HepG2 (cell line): ENCODE data around the gene ELF2. TPM values are rescaled to one million over a fixed set of nuclear protein-coding genes. Genes with fewer than 3 reads are reported as not detected.

Source experiments
- ARID5B ChIP-seq: IDR thresholded peaks from 2 replicates; pipeline ENCODE4 v1.4.0; 2020; ENCODE audit warnings: mild to moderate bottlenecking, missing genetic modification reagents
- CAMTA2 ChIP-seq: sonication (generic); formaldehyde crosslinking; IDR thresholded peaks from 2 replicates; pipeline ENCODE4 v1.4.0; 2020; ENCODE audit warnings: mild to moderate bottlenecking, missing genetic modification reagents, borderline replicate concordance
- ESRRA ChIP-seq: sonication (generic); formaldehyde crosslinking; IDR thresholded peaks from 2 replicates; pipeline ENCODE4 v1.5.1; 2020; ENCODE audit warnings: mild to moderate bottlenecking, low read depth, missing genetic modification reagents
- HNF4G ChIP-seq, 2 experiments: sonication (generic) in 1 of 2; formaldehyde crosslinking in 1 of 2; IDR thresholded peaks; 2 replicates each; pipeline versions ENCODE4 v1.4.0 to v1.6.1; 2011 to 2020; ENCODE audit warnings: borderline replicate concordance in 2 of 2, low read depth in 2 of 2, mild to moderate bottlenecking in 2 of 2, low read length in 1 of 2, missing genetic modification reagents in 1 of 2, moderate library complexity in 1 of 2
- MIER3 ChIP-seq: IDR thresholded peaks from 2 replicates; pipeline ENCODE4 v1.6.1; 2016; ENCODE audit warnings: missing compliant biosample characterization, borderline replicate concordance
- PLSCR1 ChIP-seq: sonication (generic); formaldehyde crosslinking; IDR thresholded peaks from 2 replicates; pipeline ENCODE4 v1.5.0; 2020; ENCODE audit warnings: missing genetic modification reagents, mild to moderate bottlenecking, borderline replicate concordance
- SOX5 ChIP-seq: IDR thresholded peaks from 2 replicates; pipeline ENCODE4 v1.6.1; 2016; ENCODE audit warnings: borderline replicate concordance
- TIGD3 ChIP-seq: sonication (generic); formaldehyde crosslinking; IDR thresholded peaks from 2 replicates; pipeline ENCODE4 v1.5.1; 2020; ENCODE audit warnings: mild to moderate bottlenecking, missing genetic modification reagents, borderline replicate concordance
- XBP1 ChIP-seq: sonication (generic); formaldehyde crosslinking; IDR thresholded peaks from 2 replicates; pipeline ENCODE4 v1.5.0; 2020; ENCODE audit warnings: missing genetic modification reagents
- ZNF253 ChIP-seq: sonication (generic); formaldehyde crosslinking; IDR thresholded peaks from 2 replicates; pipeline ENCODE4 v1.8.0; 2022; ENCODE audit warnings: mild to moderate bottlenecking, missing genetic modification reagents, borderline replicate concordance
- ZNF564 ChIP-seq: sonication (generic); formaldehyde crosslinking; IDR thresholded peaks from 2 replicates; pipeline ENCODE4 v1.8.1; 2023; ENCODE audit warnings: mild to moderate bottlenecking, missing genetic modification reagents
- polyA plus RNA-seq, 8 experiments: library from polyadenylated mRNA; depleted of rRNA in 3 of 8; stranded (reverse) in 7 of 8; unstranded in 1 of 8; fragments of >200 nt; fragmentation: Illumina TruSeq in 4 of 8; extraction: Trizol in 4 of 8; gene quantifications; 2 replicates each; pipeline versions ENCODE4 v1.2.1 to v1.2.3, GENCODE V29; 2011 to 2016; ENCODE audit warnings: low read depth in 4 of 8, missing spikeins in 1 of 8, mixed read lengths in 1 of 8; ENCODE audit not compliant: insufficient read depth in 1 of 8
- total RNA-seq, 5 experiments: library from RNA; depleted of rRNA; stranded (reverse); fragments of >200 nt; fragmentation: Illumina TruSeq; extraction: Trizol; gene quantifications; 2 replicates each; pipeline ENCODE4 v1.2.3, GENCODE V29; 2016; ENCODE audit warnings: low read depth in 1 of 5

Gene ELF2
- total and polyA plus RNA-seq, 2 of the 13 experiments (the other 11 are each of a cell fraction or from before 2014, with no cell fraction given), result 28.6 to 35.4 TPM

GRCh38 chr4:139214039-139214534, 37.1 kb upstream of the ELF2 start (continued):
- no peak for TF ChIP-seq ZNF253 (CRISPR knock-in tag)
- TF ChIP-seq MIER3 (CRISPR knock-in tag), result no peak
- TF ChIP-seq SOX5, result 0 out of 2 replicates have a peak, but pooled peaks have one; percentile 40
- TF ChIP-seq ARID5B (CRISPR knock-in tag), result peak; percentile 70
- no peak for TF ChIP-seq CAMTA2 (CRISPR knock-in tag)
- no peak for TF ChIP-seq TIGD3 (CRISPR knock-in tag)
- TF ChIP-seq ZNF564, result no peak
- no peak for TF ChIP-seq HNF4G (IDR thresholded peaks at IDR 0.05; ENCODE audit: borderline replicate concordance, low read depth, low read length)
- TF ChIP-seq HNF4G (CRISPR knock-in tag; IDR thresholded peaks at IDR 0.05; ENCODE audit: borderline replicate concordance, low read depth), result no peak
- TF ChIP-seq ESRRA (CRISPR knock-in tag), result no peak
- TF ChIP-seq XBP1 (CRISPR knock-in tag), result no peak
- no peak for TF ChIP-seq PLSCR1 (CRISPR knock-in tag)
- TF ChIP-seq, all 625 proteins: peak for 54
